ENCODE results near the gene ZNF576. TPM values are rescaled to one million over a fixed set of nuclear protein-coding genes. Genes with fewer than 3 reads are reported as not detected.

ZNF576 gene
- total and polyA plus RNA-seq, 9 of the 15 experiments (the other 6 are each of a cell fraction or from before 2014, with no cell fraction given) = 6.8 to 18.2 (median 12.2) TPM

DNA sequence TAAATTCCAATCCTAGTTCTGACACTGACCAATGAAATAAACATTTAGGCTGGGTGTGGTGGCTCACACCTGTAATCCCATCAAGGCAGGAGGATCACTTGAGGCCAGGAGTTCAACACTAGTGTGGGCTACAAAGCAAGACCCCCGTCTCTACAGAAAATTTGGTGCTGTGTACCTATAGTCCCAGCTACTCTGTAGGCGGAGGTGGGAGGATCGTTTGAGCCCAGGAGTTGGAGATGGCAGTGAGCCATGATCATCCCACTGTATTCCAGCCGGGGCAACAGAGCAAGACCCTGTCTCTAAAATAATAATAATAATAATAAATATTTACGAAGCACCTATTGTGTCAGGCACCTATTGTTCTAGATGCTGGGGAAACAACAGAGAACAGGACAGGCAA is 7.1 kb upstream of the ZNF576 start:
- no peaks in the 10 kb centered on the region for H3K9me1 ChIP-seq (ENCODE audit: control insufficient read depth, insufficient read depth, low read length)
- H3K36me3 ChIP-seq (ENCODE audit: control insufficient read depth, insufficient read depth, low read length) = peaks cover 25% of the 10 kb centered on the region; the same call in 2 of the 3 replicates
- no peak overlapping the region for H3K4me3 ChIP-seq
- POLR2A ChIA-PET = interaction anchor here (1.7 kb wide), 1 partner anchor 22 kb away, joined by 3 read pairs; no protein-coding TSS in a partner anchor
- TF ChIP-seq ASH1L (IDR thresholded peaks at IDR 0.05; ENCODE audit: borderline replicate concordance, low read depth, partially characterized antibody) (no peak), FOS (IDR thresholded peaks at IDR 0.05; ENCODE audit: extremely low read depth, insufficient read length) (no peak), GATA2 (CRISPR knock-in tag; IDR thresholded peaks at IDR 0.05) (no peak), ZNF696 (CRISPR knock-in tag; conservative IDR thresholded peaks at IDR 0.05) (no peak), ZNF175 (CRISPR knock-in tag; IDR thresholded peaks at IDR 0.05; ENCODE audit: low read depth) (no peak)
- TF ChIP-seq, protein P1, sequence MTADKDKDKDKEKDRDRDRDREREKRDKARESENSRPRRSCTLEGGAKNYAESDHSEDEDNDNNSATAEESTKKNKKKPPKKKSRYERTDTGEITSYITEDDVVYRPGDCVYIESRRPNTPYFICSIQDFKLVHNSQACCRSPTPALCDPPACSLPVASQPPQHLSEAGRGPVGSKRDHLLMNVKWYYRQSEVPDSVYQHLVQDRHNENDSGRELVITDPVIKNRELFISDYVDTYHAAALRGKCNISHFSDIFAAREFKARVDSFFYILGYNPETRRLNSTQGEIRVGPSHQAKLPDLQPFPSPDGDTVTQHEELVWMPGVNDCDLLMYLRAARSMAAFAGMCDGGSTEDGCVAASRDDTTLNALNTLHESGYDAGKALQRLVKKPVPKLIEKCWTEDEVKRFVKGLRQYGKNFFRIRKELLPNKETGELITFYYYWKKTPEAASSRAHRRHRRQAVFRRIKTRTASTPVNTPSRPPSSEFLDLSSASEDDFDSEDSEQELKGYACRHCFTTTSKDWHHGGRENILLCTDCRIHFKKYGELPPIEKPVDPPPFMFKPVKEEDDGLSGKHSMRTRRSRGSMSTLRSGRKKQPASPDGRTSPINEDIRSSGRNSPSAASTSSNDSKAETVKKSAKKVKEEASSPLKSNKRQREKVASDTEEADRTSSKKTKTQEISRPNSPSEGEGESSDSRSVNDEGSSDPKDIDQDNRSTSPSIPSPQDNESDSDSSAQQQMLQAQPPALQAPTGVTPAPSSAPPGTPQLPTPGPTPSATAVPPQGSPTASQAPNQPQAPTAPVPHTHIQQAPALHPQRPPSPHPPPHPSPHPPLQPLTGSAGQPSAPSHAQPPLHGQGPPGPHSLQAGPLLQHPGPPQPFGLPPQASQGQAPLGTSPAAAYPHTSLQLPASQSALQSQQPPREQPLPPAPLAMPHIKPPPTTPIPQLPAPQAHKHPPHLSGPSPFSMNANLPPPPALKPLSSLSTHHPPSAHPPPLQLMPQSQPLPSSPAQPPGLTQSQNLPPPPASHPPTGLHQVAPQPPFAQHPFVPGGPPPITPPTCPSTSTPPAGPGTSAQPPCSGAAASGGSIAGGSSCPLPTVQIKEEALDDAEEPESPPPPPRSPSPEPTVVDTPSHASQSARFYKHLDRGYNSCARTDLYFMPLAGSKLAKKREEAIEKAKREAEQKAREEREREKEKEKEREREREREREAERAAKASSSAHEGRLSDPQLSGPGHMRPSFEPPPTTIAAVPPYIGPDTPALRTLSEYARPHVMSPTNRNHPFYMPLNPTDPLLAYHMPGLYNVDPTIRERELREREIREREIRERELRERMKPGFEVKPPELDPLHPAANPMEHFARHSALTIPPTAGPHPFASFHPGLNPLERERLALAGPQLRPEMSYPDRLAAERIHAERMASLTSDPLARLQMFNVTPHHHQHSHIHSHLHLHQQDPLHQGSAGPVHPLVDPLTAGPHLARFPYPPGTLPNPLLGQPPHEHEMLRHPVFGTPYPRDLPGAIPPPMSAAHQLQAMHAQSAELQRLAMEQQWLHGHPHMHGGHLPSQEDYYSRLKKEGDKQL (CRISPR knock-in tag; IDR thresholded peaks at IDR 0.05; ENCODE audit: borderline replicate concordance) = no peak
- H2AFZ ChIP-seq (ENCODE audit: low read depth, low read length) = no peak overlapping the region
- in situ Hi-C loops (cut with MboI) = no loop called here
- no peak for DNase-seq (ENCODE audit: extremely low read depth in 1 of 4, low spot score in 3 of 4)
- no peak overlapping the region for H3K4me2 ChIP-seq (ENCODE audit: insufficient read depth, low read length)
- H4K20me1 ChIP-seq (replicated peaks; ENCODE audit: control insufficient read depth, insufficient read depth, low read length) = no peaks in the 10 kb centered on the region
- no peak overlapping the region for H3K9ac ChIP-seq (ENCODE audit: insufficient read depth in 1 of 2, low read depth in 2 of 2, low read length in 2 of 2)
- H3K27me3 ChIP-seq (ENCODE audit: control insufficient read depth in 2 of 2, insufficient read depth in 2 of 2, low read length in 2 of 2) = no peaks in the 10 kb centered on the region
- peaks cover 1% of the 10 kb centered on the region; the same call in 1 of the 3 replicates for H3K79me2 ChIP-seq (ENCODE audit: control insufficient read depth, insufficient read depth, low read length)
- 64% methylated on average over 5 of the region's 5 CpGs for WGBS (ENCODE audit: insufficient coverage, low coverage, missing lambda C conversion rate)
- H3K27ac ChIP-seq (ENCODE audit: extremely low read depth, low read depth, low read length) = no peak overlapping the region
- no peak for FAIRE-seq
- no TSS peak for BruUV-seq (replicated peaks)
- ATAC-seq = no peak
- intact Hi-C loops (cut with micrococcal nuclease) = no loop called here
- H3K4me1 ChIP-seq (replicated peaks in 1 of 2; ENCODE audit: control insufficient read depth in 2 of 2, insufficient read depth in 2 of 2, low read length in 2 of 2) = peaks cover 0 to 15% of the 10 kb centered on the region in 2 experiments; a peak in 2 of 5 replicates
- no peaks in the 10 kb centered on the region for H3K9me3 ChIP-seq (replicated peaks; ENCODE audit: control insufficient read depth, insufficient read depth, low read depth, low read length)
- CTCF ChIA-PET (ENCODE audit: low intra/inter-chr PET ratio) = no interaction called here
